ENCODE results near the gene PDIA5.
A peak's percentile ranks its signal among the peaks of the same experiment; 100 is the strongest.
"Not testable (repeated sequence)": the region's sequence is repeated elsewhere in the genome, so short reads cannot be mapped to it uniquely, and the experiment has no call there.

The PDIA5 gene

DNA sequence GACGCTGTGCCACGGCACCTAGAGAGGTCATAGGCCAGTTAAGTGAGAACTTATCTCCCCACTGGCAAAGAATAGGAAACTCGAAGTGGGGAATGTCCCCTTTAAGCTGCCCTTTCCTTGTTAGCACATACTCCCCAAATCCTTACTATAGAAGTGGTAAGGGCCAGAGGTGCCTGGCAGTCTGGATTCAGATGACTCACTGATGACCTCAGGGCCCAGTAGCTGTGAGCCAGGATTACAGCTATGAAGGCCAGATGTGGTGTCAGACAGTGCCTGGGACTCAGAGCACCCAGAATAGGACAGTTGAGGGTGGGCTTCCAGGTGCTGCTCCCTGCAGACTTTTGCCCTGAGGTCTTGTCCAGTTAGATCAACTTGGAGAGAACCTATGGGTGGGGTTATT lies 37.7 kb downstream of the PDIA5 start:
- TF ChIP-seq, protein P1, sequence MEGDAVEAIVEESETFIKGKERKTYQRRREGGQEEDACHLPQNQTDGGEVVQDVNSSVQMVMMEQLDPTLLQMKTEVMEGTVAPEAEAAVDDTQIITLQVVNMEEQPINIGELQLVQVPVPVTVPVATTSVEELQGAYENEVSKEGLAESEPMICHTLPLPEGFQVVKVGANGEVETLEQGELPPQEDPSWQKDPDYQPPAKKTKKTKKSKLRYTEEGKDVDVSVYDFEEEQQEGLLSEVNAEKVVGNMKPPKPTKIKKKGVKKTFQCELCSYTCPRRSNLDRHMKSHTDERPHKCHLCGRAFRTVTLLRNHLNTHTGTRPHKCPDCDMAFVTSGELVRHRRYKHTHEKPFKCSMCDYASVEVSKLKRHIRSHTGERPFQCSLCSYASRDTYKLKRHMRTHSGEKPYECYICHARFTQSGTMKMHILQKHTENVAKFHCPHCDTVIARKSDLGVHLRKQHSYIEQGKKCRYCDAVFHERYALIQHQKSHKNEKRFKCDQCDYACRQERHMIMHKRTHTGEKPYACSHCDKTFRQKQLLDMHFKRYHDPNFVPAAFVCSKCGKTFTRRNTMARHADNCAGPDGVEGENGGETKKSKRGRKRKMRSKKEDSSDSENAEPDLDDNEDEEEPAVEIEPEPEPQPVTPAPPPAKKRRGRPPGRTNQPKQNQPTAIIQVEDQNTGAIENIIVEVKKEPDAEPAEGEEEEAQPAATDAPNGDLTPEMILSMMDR (IDR thresholded peaks at IDR 0.05; ENCODE audit: insufficient read depth, low read depth, low read length, missing control alignments) = no peak
- no peak for DNase-seq (ENCODE audit: low read depth)
- H3K4me3 ChIP-seq (ENCODE audit: low read depth, low read length) = no peak overlapping the region

DNA sequence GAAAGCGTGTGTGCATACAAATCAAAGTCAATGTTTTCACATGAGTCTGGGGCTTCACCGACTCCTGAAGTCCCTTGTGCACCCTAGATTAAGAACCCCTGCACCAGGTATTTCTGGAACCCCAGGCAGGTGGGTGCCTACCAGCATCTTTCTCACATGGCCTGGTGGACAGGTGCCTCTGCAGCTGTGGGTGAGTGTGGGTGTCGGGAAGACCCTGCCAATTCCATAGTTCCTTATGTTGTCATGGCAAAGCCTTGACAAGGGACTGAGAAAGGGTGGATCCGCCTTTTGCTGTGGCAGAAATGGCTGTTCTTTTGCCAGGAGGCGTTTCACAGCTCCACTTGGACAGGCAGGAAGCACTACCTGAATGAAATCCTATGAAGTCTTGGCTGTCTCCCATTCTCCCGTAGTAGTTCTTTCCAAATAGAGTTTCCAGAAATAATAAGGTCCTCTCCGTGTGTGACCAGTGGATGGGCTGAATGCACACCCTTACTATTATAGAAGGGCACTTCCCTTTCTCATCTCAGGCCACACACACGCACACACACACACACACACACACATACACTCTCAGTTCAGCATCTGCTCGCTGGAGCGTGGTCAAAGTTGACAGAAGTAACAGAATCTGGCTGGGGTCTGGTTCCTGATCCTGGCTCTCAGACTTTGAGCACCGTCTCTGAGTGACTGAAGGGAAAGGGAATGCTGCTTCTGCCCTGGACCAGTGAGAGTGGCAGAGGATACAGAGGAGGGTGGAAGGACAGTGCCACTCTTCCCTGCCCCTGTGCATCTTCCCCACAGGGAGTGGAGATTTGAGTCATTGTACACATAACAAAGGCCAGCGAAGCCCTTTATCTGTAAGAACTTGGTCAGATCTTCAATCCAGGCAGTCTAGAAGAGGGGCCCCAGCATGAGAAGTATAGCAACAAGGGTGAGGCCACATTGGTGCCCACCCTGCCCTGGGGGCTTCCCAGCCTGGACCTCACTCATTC lies 38.7 kb downstream of the PDIA5 start:
- TF ChIP-seq, protein P1 (IDR thresholded peaks at IDR 0.05; ENCODE audit: insufficient read depth, low read depth, low read length, missing control alignments) = no peak
- DNase-seq (ENCODE audit: low read depth) = peak; percentile 70
- H3K4me3 ChIP-seq (ENCODE audit: low read depth, low read length) = no peak overlapping the region

DNA sequence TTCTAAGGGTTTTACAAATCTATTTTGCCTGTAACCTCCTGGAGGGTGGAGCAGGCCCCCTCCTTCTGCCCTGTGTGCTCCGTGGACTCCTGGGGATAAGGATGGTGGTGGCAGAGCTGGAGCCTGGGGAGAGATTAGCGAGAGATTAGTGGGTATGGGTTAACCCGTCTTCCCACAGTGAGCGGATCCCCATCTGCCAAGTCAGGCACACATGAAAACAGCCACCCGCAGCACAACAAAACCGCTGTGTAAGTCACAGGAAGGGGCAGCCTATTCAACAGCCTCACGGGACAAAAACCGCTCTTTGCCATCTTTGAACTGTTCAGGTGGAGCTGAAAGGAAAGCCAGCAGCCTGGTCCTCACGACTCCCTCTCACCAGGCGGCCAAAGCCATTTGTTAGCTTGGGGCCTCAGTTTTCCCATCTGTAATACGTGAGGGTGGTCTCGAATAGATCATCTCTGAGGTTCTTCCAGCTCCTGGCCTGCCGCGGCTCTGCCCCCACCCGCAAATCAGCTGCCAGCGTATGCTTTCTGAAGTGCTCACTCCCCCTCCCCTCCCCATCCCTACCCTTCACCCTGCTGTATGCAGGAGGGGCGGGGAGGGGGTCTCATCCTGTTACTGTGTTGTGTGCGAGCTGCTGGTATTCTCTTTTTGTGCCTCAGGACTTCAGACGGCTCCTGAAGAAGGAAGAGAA lies 43.6 kb downstream of the PDIA5 start:
- TF ChIP-seq, protein P1 (IDR thresholded peaks at IDR 0.05; ENCODE audit: insufficient read depth, low read depth, low read length, missing control alignments) = no peak
- H3K4me3 ChIP-seq (ENCODE audit: low read depth, low read length) = no peak overlapping the region
- no peak for DNase-seq (ENCODE audit: low read depth)

DNA sequence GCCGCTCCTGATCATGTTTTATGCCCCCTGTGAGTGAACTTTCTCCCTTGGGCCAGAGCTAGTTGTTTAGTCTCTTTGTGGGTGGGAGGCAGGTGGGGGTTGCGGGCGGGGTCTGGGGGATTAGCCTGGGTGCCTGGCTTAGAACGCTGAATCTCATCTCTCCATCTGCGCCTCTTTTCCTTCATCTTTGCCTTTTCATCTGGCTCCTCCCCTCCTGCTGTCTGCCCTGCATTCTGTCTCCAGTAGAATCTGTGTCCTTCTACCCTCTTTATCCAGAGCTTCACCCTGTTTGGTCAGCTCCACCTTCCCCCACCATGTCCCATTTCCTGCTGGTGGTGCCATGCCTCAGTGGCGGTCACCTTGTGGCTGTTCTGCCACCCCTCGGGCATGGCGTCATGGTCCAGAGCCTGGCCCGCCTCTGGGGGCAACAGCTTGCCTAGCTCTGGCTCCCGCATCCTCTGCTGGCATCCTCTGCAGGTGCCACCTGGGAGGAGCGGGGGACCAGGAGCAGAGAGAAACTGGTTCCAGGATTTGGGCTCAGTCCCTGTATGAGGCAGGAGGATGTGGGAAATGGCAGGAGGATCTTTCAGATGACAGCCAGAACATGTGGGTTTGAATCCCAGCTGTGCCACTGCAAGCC lies 44.3 kb downstream of the PDIA5 start:
- TF ChIP-seq, protein P1 (IDR thresholded peaks at IDR 0.05; ENCODE audit: insufficient read depth, low read depth, low read length, missing control alignments) = no peak
- no peak overlapping the region for H3K4me3 ChIP-seq (ENCODE audit: low read depth, low read length)
- no peak for DNase-seq (ENCODE audit: low read depth)

DNA sequence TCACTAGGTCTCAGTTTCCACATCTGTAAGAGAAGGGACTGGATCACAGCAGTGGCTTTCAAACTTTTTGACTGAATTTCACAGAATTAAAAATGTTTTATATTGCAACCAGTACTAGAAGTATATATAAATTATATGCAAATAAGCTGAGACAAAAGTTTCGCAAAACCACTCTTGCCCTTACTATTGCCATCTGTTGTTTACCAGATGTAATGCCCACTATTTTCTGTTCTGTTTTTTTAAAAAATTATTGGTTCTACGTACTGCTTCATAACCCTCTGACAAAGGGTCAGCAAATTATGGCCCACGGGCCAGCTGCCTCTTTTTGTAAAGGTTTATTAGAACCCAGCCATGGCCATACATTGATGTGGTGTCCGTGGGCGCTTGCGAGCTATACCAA lies 44.8 kb downstream of the PDIA5 start:
- no peak overlapping the region for H3K4me3 ChIP-seq (ENCODE audit: low read depth, low read length)
- DNase-seq (ENCODE audit: low read depth) = no peak
- TF ChIP-seq, protein P1 (IDR thresholded peaks at IDR 0.05; ENCODE audit: insufficient read depth, low read depth, low read length, missing control alignments) = no peak

DNA sequence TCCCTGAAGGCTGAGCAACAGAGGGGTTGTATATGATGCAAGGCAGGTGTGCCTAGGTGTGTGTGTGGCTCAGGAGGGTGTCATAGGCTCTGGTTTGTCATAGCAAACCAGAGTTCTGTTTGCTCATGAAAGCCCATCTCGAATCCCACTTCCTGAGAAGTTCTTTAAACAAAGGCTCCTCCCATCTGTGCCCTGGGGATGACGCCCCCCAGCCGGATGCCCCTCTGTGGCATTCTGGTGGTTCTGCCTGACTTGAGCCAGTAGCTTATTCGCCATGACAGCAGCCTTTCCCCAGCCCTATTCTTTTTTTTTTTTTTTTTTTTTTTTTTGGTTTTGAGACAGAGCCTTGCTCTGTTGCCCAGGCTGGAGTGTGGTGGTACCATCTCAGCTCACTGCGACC lies 45.4 kb downstream of the PDIA5 start:
- H3K4me3 ChIP-seq (ENCODE audit: low read depth, low read length) = no peak overlapping the region
- DNase-seq (ENCODE audit: low read depth) = no peak
- TF ChIP-seq, protein P1 (IDR thresholded peaks at IDR 0.05; ENCODE audit: insufficient read depth, low read depth, low read length, missing control alignments) = no peak

DNA sequence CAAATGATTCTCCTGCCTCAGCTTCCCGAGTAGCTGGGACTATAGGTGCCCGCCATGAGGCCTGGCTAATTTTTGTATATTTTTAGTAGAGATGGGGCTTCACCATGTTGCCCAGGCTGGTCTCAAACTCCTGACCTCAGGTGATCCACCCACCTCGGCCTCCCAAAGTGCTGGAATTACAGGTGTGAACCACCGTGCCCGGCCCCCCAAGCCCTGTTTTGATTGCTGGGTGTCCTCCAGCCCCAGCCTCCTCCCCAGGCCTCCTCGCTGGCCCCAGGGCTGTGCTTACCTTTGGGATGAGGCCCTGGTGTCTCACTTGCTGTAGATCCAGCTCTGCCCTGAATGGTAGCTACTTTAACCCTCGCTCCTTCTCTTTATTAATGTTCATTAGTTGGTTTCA lies 45.8 kb downstream of the PDIA5 start:
- H3K4me3 ChIP-seq (ENCODE audit: low read depth, low read length); DNase-seq (ENCODE audit: low read depth): not testable (repeated sequence)
